Upper lobe of left lung (tissue), 4 donors: ENCODE measurements around the gene STAMBP.

Experiments
- EP300 ChIP-seq, 4 donors: sonication (generic); formaldehyde crosslinking; IDR thresholded peaks; one replicate each; pipeline ENCODE4 v1.5.1; 2017; ENCODE audit warnings: antibody characterized with exemption in 4 of 4, control low read depth in 2 of 4
- POLR2A ChIP-seq, 4 donors: fragments of 450-650 bp; IDR thresholded peaks; one replicate each; pipeline ENCODE4 v1.5.1; 2016 to 2017; ENCODE audit warnings: antibody characterized with exemption in 4 of 4, mild to moderate bottlenecking in 2 of 4
- POLR2AphosphoS5 ChIP-seq, 2 donors: sonication (generic); formaldehyde crosslinking; IDR thresholded peaks; one replicate each; pipeline ENCODE4 v1.5.1; 2017; ENCODE audit warnings: antibody characterized with exemption in 2 of 2
- TF ChIP-seq, protein P1 (sequence below), 6 experiments: fragments of 450-650 bp in 4 of 6; fragments of 200-600 bp in 2 of 6; sonication (generic) in 2 of 6; IDR thresholded peaks; one replicate each; pipeline ENCODE4 v1.5.1; 2016 to 2019; ENCODE audit warnings: antibody characterized with exemption in 6 of 6

DNA sequence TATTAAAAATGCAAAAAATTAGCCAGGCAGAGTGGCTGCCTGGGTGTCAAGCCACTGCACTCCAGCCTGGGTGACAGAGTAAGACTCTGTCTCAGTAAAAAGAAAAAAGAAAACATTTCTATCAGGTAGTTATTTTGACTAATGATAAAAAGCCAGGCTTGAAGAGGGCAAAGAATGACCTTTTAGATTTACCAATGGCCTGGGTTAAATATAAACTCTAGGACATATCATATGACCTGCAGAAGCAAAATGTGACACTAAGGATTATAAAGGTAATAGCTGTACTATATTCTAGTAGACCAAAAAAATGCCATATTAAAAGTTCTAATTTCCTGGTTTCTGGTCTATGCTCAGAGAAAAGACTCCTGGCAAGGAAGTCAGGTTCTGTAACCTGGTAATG lies 16.1 kb upstream of the STAMBP start:
- TF ChIP-seq, protein P1, sequence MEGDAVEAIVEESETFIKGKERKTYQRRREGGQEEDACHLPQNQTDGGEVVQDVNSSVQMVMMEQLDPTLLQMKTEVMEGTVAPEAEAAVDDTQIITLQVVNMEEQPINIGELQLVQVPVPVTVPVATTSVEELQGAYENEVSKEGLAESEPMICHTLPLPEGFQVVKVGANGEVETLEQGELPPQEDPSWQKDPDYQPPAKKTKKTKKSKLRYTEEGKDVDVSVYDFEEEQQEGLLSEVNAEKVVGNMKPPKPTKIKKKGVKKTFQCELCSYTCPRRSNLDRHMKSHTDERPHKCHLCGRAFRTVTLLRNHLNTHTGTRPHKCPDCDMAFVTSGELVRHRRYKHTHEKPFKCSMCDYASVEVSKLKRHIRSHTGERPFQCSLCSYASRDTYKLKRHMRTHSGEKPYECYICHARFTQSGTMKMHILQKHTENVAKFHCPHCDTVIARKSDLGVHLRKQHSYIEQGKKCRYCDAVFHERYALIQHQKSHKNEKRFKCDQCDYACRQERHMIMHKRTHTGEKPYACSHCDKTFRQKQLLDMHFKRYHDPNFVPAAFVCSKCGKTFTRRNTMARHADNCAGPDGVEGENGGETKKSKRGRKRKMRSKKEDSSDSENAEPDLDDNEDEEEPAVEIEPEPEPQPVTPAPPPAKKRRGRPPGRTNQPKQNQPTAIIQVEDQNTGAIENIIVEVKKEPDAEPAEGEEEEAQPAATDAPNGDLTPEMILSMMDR (IDR thresholded peaks at IDR 0.05) = no peak
- TF ChIP-seq POLR2A (IDR thresholded peaks at IDR 0.05) (no peak), EP300 (IDR thresholded peaks at IDR 0.05) (no peak), POLR2AphosphoS5 (IDR thresholded peaks at IDR 0.05) (no peak)
